NCI-H2107 treated with DMSO at 0.1 percent for 48 hours (cell line): ENCODE measurements around the gene ANO7.

Source experiments
- DNase-seq: peaks from one replicate; lab custom pipeline; 2025; ENCODE audit not compliant: unreplicated experiment; lab: John Stamatoyannopoulos, UW

Gene ANO7

DNA sequence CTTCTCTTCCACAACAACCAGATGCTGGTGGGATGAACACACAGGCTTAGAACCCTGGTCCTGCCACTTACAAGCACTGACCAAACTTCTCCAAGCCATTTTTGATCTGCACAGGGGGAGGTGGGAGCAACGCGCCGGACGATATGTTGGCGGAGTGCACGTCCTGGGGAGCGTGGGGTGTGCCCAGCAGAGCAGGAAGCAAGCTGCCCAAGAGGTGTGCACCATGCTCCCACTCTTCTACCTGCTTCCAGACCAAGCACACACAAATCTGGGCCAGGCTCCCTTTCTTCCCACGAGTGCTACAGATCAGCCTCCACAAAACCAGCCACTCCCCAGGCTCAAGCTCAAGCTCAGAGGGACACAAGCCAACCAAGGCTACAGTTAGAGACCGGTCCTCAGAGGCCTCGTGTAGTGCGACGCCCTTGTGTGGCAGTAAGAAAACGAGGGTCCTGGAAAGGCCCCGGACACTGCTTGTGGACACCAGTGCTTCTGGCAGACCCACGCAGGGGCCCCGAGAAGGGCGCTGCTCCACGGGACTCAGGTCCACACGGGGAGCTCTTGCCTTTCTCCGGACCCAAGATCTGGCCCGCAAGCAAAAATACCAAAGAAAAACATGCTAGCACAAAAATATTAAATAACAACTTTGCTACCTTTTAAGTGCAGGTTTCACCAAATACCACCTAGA is 52.0 kb downstream of the ANO7 start:
- no peak for DNase-seq

DNA sequence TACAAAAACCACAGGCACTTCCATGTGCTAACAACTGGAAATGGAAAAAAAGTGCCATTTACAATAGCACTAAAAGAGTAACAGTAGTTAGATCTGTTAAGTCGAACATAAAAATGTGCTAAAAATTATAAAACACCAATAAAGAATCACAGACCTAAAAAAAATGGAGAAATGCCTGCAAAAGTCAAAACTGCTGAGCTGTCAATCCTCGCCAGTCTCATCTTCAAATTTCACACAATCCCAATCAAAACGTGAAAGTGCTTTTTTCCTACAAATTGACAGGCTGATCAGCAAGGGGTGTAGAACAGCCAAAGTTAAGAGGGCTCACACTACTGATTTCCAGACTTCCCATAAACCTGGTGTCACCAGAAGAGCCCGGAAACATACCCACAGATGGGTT is 53.2 kb downstream of the ANO7 start:
- no peak for DNase-seq

DNA sequence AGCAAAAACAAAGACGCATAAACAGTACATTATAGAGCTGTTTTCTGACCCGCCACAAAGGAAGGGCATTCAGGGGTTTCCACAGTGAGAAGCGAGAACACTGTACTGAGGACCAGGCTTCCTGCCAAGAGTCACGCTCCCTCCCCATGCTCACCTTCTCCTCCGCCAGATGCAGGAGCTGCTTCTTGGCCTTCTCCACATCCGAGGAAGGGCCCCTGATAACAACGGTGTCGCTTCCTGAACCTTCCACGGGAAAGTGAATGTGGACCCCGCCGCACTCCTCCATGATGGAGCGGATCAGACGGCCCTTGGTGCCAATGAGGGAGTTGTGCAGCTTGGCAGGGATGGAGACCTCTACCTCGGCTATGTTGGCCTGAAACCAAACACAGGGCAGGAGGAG is 53.8 kb downstream of the ANO7 start:
- no peak for DNase-seq

DNA sequence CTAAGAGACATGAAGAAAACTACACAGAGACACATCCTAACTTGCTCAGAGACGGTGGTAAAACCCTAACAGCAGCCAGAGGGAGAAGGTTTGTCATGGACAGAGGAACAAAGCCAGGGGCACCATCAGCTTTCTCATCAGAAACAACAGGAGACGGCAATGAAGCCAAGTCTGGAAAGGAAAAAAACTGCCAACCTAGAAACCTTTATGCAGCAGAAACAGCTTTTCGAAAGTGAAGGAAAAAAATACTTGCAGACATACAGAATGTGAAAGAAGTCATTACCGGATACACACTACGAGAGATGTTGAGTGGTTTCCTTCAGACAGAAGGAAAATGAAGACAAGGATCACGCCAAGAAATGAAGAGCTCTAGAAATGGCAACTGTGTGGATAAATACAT is 55.9 kb downstream of the ANO7 start:
- DNase-seq, result no peak

DNA sequence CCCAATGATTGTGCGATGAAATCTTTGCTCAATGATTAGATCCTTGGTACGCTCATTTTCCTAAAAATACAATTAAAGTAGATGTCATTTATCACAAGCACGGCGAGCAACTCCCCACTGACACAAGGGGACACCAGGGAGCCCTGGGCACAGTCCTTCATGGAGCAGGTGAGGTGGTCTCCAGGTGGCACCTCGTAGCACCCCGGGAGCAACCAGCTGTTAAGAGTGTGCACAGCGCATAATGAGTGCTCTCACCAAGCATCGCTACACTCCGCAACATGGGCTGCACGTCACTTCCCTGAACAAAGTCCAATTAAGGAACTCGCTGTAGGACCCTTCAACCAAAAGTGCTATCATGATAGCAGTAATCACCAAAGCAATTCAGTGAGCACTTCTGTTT is 59.8 kb downstream of the ANO7 start:
- no peak for DNase-seq

DNA sequence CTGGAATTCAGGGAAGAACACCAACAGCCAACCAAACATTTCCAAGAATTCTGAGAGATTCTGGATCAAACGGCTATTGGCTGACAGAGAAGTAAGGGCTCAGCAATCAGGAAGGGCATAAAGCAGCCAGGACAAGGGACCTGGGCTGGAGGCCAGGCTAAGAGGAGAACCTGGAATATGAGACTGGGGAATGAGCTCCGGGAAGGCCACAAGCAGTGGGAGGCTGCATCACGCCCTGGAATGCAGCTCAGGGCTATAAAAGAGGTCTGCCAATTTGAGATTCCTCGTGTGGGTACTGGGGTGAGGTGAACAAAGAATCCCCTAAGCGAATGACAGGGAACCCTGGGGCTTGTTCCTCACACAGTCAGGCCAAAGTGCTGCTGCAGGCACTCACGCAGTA is 60.4 kb downstream of the ANO7 start:
- DNase-seq, result no peak

DNA sequence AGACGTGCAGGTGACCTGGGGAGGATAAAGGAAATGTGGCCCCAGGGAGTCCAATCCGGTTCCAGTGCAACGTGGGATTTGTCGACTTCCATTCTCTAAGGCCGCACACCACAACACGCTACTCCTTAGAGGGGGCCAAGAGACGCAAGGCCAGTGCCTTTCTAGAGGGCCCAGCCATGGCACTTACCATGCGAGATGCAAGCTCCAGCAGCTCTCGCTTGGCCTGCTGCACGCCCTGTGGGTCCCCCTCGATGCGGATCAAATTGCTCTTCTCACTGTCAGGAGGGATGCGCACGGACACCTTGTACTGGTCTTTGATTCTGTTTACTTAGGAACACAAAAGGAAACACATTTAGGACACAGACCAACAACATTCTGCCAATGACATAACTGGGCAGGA is 61.2 kb downstream of the ANO7 start:
- no peak for DNase-seq

DNA sequence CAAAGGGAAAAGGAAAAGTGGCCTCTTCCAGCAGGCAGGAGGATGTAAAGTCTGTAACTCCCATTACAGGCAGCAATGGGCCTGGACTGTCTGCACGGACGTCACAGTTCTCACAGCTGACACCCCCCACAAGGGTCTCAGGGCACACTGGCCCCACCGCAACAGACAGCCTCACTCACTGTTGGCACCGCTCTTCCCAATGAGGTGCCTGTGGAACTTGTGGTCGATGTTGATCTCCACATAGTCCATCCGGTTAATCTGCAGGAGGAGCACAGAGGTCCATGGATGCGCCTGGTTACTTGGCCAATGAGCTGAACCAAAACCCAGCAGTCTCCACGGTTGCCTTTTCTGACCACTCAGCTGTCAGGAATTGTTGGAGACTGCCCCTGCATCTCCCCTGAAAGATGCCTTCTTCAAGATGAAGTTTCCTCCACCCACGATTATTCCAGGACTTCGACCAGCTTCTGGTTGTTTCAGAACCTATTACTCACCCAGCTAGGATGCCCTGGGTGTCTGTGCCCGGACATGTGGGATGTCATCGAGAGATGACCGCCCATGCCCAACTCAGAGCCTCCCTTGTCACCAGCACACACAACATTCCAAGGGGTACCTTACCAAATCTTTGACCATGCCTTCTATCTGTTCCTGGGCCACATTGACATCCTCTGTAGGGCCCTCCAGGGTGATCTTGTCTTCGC is 64.5 kb downstream of the ANO7 start:
- no peak for DNase-seq

DNA sequence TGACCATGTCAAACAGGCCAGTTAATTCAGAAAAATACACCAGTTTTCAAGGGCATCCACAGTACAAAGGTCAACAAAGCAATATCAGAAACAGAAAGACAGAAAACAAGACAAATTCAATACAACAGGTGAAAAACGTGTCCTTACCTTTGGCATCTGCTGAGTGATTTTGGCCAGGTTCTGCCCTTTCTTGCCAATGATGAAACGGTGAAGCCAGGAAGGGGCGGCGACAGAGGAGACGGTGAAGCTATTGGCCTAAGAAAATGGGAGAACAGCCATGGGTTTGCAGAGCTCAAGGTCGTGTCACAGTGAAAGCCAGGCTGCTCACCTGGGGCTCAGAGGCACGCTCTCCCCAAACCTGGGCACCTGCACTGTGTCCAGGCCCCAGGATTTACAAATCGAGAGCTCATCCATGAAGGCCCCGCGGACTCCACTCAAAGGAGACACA is 66.5 kb downstream of the ANO7 start:
- no peak for DNase-seq

DNA sequence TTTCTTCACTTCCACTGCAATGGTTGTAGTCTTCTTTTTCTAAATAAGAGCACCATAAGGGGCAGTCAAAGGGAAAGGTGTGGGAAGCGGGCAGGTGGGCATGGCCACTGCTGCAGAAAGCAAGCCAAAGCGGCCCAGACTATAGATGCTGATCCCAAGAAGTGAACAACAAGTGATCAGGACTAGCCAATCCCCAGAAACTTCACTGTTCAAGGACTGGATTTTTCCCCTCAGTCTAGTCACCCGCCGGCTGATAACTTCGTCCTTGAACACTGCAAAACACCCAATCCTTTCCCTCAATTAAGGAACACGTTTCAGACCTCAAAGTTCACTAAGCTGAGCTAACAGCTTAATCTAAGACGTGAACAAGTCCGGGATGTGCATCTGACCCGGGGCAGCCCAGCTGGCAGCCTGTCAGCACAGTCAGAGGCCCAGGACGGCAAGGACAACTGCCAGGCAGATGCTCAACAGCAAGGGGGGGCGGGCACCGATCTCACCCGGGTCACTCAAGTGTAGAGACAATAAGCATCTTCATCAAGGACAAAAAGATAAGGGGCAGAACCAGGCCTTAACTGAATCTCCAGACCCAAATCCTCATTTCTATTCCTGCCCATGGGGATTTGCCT is 67.2 kb downstream of the ANO7 start:
- no peak for DNase-seq

DNA sequence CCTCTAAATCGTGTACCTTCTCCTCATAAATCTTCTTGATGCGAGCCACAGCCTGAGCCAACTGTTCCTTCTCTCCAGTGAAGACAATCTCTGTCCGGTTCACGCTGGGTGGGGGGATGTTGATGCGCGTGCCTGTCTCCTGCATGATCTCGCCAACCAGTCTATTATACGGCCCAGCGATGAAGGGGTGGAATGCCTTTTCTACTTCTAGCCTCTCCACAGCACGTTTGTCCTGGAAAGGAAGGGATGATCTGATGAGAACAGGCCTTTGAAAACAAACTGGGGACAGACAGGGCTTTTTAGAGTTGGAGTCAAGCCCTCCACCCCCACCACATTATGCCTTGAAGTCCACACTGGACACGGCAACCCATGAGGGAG is 67.7 kb downstream of the ANO7 start:
- DNase-seq, result no peak

DNA sequence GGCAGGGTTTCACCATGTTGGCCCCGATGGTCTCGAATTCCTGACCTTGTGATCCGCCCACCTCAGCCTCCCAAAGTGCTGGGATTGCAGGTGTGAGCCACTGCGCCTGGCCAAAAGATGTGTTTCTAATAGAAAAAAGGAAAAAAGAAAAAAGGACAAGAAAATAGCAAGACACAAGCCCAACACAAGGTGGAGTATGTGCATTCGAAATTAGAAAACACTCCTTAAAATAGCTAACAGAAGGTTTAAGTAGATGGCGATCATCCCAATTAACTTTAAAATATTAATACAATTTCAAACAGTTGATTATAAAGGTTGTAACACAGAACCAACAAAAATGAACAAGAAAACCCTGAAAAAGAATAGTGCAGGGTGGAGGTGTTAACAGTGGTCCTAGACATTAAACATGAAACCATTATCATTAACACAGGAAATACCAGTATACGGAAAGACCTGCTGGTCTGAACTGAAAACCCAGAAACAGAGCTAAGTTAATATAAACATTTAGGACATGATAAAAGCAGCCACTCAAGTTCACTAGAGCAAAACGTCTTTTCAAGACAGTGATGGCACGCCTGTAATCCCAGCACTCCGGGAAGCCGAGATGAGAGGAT is 69.0 kb downstream of the ANO7 start:
- no peak for DNase-seq

DNA sequence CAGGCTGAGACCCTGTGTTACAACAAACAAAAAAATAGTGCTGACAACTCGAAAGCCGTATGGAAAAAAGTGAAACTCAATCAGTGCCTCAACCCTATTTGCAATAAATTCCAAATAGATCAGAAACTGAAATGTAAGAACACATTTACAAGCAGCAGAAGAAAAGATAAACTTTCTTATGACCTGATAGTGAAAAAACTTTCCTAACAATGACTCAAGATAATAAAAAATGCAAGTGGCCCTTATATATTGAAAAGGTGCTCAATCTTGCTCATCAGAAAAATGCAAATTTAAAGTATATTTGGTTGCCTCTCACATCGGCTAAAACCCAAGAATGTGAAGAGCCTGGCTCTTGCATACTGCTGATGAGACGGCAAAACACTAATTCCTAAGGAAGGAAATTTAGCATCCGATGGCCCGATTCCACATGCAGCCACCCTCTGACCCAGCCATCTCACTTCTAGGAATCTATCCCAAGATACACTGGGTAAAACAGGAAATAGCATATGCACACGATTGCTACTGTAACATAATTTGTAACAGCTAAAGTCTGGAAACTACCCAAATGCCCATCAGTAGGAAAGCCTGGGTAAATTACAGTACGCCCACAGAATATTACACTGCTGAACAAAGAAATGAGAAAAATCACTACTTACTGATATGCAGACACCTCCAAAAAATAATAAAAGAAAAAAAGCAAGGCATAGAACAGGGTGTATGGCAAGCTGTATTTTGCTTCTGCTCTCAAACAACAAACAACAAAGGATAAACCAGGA is 70.2 kb downstream of the ANO7 start:
- DNase-seq, result no peak

DNA sequence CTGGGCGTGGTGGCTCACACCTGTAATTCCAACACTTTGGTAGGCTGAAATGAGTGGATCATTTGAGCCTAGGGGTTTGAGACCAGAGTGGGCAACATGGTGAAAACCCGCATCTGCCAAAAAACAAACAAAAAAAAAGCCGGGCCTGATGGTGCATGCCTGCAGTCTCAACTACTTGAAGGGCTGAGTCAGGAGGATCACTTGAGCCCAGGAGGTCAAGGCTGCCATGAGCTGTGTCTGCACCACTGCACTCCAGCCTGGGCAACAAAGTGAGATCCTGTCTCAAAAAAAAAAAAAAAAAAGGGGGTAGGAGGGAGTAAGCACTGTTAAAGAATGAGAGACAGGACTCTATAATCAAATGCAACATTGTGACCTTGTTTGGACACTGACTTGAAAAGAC is 72.4 kb downstream of the ANO7 start:
- DNase-seq, result no peak

DNA sequence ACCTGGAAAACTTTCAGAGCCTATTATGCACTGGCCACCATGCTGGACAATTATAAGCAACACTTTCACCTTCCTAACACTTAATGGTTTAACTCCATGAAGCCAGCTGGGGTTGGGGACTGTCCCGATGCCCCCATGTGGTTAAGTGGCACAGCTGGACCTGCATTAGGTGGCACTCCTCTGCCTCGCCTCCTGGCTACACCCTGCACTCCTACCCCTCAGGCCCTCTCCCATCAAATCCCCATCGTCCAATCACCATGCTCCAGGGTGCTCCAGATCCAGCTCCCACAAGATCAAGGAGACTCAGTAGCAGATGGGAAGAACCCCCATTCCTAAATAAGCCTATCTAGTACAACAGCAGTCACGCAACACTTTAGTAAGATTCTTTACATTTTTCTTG is 73.2 kb downstream of the ANO7 start:
- no peak for DNase-seq

DNA sequence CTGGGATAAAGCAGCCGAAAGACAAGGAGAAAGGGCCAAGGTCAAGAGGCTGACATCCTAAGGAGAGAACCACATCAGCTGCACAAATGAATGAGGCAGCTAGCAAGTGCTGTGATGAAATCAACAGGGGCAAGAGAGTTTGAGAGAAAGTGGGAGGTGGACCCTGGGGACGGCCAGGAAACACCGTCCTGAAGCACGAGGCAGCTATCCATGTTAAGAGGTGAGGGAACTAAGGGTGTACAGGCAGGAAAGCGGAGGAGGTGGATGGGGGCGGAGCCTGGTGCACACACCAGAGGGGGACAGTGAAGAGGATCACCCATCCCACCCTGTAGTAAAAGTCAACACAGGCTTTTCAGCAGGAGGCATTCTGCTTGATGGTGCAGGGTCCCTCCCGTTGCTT is 74.6 kb downstream of the ANO7 start:
- no peak for DNase-seq

DNA sequence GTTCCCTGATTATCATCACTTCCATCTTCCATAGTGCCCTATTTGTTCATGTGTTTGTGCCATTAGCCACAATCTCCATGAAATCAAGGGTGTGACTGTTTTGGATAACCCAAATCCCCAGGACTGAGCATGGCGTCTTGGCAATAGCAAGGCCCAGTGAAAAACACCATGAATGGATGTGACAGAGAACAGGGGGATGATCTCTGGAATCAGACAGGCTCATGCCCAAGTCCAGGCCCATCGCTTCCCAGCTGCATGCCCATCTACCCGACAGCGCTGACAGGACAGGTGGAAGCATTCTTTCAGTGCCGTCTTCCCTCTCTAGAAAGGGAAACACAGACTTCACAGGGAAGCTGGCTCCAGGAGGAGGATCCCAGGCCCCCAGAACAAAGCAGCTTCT is 77.0 kb downstream of the ANO7 start:
- DNase-seq, result no peak

DNA sequence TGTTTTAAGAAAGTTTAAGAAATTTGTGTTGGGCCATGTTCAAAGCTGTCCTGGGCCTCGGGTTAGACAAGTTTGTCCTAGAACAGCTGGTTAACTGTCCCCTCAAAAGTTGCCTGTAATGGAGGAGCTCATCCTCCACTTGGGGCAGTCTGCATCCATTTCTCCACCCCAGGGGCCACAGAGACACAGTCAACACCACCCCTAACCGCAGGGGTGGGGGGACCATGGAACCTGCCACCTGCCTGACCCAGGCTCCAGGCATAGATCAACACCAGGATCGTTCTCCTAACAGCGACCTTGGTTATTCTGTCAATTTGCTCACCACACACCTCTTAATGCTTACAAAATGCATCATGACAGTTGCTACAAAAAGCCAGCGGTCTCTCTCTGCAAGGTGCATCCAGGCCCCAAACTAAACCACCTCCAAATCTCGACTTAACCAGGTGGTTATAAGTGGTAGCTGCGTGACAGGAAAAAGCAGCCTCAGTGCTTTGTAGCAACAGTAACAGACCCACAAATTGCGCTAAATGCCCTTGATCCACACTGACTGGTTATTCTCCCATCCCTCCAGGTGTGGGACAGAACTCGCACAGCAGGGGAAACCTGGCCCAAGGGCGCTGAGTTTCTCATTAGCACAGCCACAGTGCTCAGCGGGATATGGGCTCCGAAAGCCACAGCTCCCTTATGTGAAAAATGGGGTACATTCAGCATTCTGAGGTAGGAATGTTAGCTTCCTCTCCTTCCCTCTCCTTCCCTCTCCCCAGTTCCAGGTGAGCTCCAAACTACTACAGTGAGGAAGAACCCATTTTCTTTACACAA is 79.0 kb downstream of the ANO7 start:
- peak; percentile 20 for DNase-seq

DNA sequence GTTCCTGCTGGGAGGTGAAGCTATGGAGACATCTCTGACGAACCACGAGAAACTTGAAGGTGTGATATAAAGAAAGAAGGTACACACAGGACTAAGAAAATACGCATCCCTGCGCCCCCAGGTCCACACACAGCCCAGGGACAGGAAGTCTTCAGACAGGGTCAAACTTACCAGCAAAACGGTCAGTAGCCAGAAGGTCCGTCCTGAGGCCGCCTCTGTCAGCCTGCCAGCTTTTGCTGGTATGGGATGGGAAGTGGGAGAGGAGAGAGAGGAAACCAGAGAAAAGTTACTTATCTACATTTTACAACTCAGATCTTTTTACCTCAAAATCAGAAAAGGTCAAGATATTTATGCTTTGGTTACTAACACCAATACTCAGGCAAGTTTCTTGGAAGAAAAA is 79.8 kb downstream of the ANO7 start:
- no peak for DNase-seq

DNA sequence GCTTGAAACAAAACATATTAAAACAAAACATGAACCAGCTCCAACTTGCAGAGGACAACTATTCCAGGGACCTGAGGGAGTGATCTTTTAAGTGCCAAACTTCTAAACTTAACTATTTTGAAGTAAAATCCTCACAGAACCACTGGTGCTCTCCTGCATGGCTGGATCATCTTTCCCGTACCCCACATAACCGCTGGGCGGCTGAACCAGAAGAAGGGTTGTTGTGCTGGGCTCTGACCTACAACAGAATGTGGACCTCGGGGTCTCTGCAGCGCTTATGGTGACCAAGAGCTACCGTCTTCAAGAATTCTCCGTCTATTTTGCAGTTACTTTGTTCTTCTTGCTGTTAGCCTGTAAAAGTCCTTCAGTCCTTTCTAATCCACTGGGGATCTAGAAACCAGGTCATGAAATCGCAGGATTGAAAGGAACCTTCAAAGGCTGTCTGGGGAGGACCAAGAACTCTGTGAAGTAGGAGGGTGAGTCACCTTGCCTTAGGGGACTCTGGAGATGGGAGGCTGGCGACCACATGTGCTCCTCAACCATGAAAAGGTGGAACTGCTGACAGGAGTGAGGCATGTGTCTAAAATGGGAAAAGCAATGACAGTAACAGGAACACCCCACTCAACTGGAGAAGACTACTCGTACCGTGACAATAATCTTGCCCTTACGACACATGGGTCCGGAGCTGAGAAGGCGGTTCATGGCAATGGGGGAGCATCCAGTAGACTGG is 80.4 kb downstream of the ANO7 start:
- DNase-seq, result no peak
